Measurements from ENCODE around the gene PDCD1LG2. TPM values are rescaled to one million over a fixed set of nuclear protein-coding genes. Genes with fewer than 3 reads are reported as not detected.

PDCD1LG2 gene
- total RNA-seq, 1 donor from 2014 or later = under 0.01 TPM

GRCh38 chr9:5568868-5569267 lies 58.5 kb downstream of the PDCD1LG2 start:
- no peak for DNase-seq (ENCODE audit: low read depth)
- FAIRE-seq = no peak
- H3K27me3 ChIP-seq (ENCODE audit: control insufficient read depth, insufficient read depth, low read length) = no peaks in the 10 kb centered on the region
- H3K36me3 ChIP-seq (ENCODE audit: control insufficient read depth, insufficient read depth, low read length) = no peaks in the 10 kb centered on the region
- no peak overlapping the region for H3K4me3 ChIP-seq (ENCODE audit: low read depth, low read length)
- TF ChIP-seq CTCF (IDR thresholded peaks at IDR 0.05; ENCODE audit: insufficient read depth, low read length, severe bottlenecking) = no peak

GRCh38 chr9:5569409-5569808 lies 59.1 kb downstream of the PDCD1LG2 start:
- TF ChIP-seq CTCF (IDR thresholded peaks at IDR 0.05; ENCODE audit: insufficient read depth, low read length, severe bottlenecking) = no peak
- H3K4me3 ChIP-seq (ENCODE audit: low read depth, low read length) = no peak overlapping the region
- H3K36me3 ChIP-seq (ENCODE audit: control insufficient read depth, insufficient read depth, low read length) = no peaks in the 10 kb centered on the region
- FAIRE-seq (no peak), DNase-seq (ENCODE audit: low read depth) (peak; percentile 63)
- H3K27me3 ChIP-seq (ENCODE audit: control insufficient read depth, insufficient read depth, low read length) = no peaks in the 10 kb centered on the region

- DNase-seq (ENCODE audit: low read depth) = no peak
- Histone ChIP-seq H3K4me3 (ENCODE audit: low read depth, low read length) (no peak overlapping the region), H3K27me3 (ENCODE audit: control insufficient read depth, insufficient read depth, low read length) (no peaks in the 10 kb centered on the region), H3K36me3 (ENCODE audit: control insufficient read depth, insufficient read depth, low read length) (no peaks in the 10 kb centered on the region)
- no peak for TF ChIP-seq CTCF (IDR thresholded peaks at IDR 0.05; ENCODE audit: insufficient read depth, low read length, severe bottlenecking)
- no peak for FAIRE-seq
Observed at GRCh38 chr9:5569891-5570290, 59.6 kb downstream of the PDCD1LG2 start.

GRCh38 chr9:5571629-5572232 lies 61.4 kb downstream of the PDCD1LG2 start:
- H3K27me3 ChIP-seq (ENCODE audit: control insufficient read depth, insufficient read depth, low read length) = no peaks in the 10 kb centered on the region
- FAIRE-seq (no peak), DNase-seq (ENCODE audit: low read depth) (no peak)
- no peaks in the 10 kb centered on the region for H3K36me3 ChIP-seq (ENCODE audit: control insufficient read depth, insufficient read depth, low read length)
- no peak overlapping the region for H3K4me3 ChIP-seq (ENCODE audit: low read depth, low read length)
- TF ChIP-seq CTCF (IDR thresholded peaks at IDR 0.05; ENCODE audit: insufficient read depth, low read length, severe bottlenecking) = no peak

- TF ChIP-seq CTCF (IDR thresholded peaks at IDR 0.05; ENCODE audit: insufficient read depth, low read length, severe bottlenecking) = no peak
- FAIRE-seq = no peak
- H3K4me3 ChIP-seq (ENCODE audit: low read depth, low read length) = no peak overlapping the region
- DNase-seq (ENCODE audit: low read depth) = no peak
- no peaks in the 10 kb centered on the region for H3K36me3 ChIP-seq (ENCODE audit: control insufficient read depth, insufficient read depth, low read length)
- H3K27me3 ChIP-seq (ENCODE audit: control insufficient read depth, insufficient read depth, low read length) = no peaks in the 10 kb centered on the region
Observed at GRCh38 chr9:5574097-5574496, 63.8 kb downstream of the PDCD1LG2 start.

GRCh38 chr9:5575000-5575399 lies 64.7 kb downstream of the PDCD1LG2 start:
- no peak overlapping the region for H3K4me3 ChIP-seq (ENCODE audit: low read depth, low read length)
- peak; percentile 7 for FAIRE-seq
- H3K36me3 ChIP-seq (ENCODE audit: control insufficient read depth, insufficient read depth, low read length) = no peaks in the 10 kb centered on the region
- TF ChIP-seq CTCF (IDR thresholded peaks at IDR 0.05; ENCODE audit: insufficient read depth, low read length, severe bottlenecking) = peak; percentile 10
- no peak for DNase-seq (ENCODE audit: low read depth)
- no peaks in the 10 kb centered on the region for H3K27me3 ChIP-seq (ENCODE audit: control insufficient read depth, insufficient read depth, low read length)
